Stimulated activated naive CD8-positive, alpha-beta T cell treated with anti-CD3 and anti-CD28 coated beads, Interleukin-15, amount 100 ng/mL, for 72 hours (primary cell): ENCODE data around the gene UBASH3A.
A peak's percentile ranks its signal among the peaks of the same experiment; 100 is the strongest.

ENCODE experiments used
- ATAC-seq: fragments of 150-1000 bp; cut with Tn5 transposase; 2 replicates; pipeline ENCODE4 v1.10.0; 2021; ENCODE audit warnings: mild to moderate bottlenecking, moderate library complexity
- DNase-seq, 2 donors: peaks; one replicate each; pipeline ENCODE4 v3.0.0; 2021 to 2022
- H3K27ac Mint-ChIP-seq, 2 donors: one replicate each; pipeline ENCODE4 v1.8.0; 2022; ENCODE audit warnings: mild to moderate bottlenecking in 2 of 2, mixed read lengths in 2 of 2, moderate library complexity in 2 of 2
- H3K27me3 Mint-ChIP-seq: one replicate; pipeline ENCODE4 v1.8.0; 2022; ENCODE audit warnings: mixed read lengths
- H3K4me1 Mint-ChIP-seq: one replicate; pipeline ENCODE4 v1.8.0; 2022; ENCODE audit warnings: mild to moderate bottlenecking, mixed read lengths
- H3K4me3 Mint-ChIP-seq, 2 donors: one replicate each; pipeline ENCODE4 v1.8.0; 2022; ENCODE audit warnings: mild to moderate bottlenecking in 2 of 2, mixed read lengths in 2 of 2, moderate library complexity in 1 of 2
- H3K9me3 Mint-ChIP-seq, 2 donors: one replicate each; pipeline ENCODE4 v1.8.0; 2022; ENCODE audit warnings: mixed read lengths in 2 of 2

UBASH3A gene

GRCh38 chr21:42367367-42368165 is 36.1 kb upstream of the UBASH3A start:
- Mint-ChIP-seq H3K27me3 (no peaks in the 10 kb centered on the region), H3K27ac (peak overlapping the region; percentile 75 to 93), H3K4me1 (peaks cover 70% of the 10 kb centered on the region), H3K4me3 (no peak overlapping the region), H3K9me3 (no peaks in the 10 kb centered on the region)
- no peak for ATAC-seq
- no peak for DNase-seq

- Mint-ChIP-seq H3K4me3 (no peak overlapping the region), H3K4me1 (peaks cover 73% of the 10 kb centered on the region), H3K27ac (peak overlapping the region in 1 of 2 donors; percentile 65), H3K27me3 (no peaks in the 10 kb centered on the region), H3K9me3 (no peaks in the 10 kb centered on the region)
- no peak for DNase-seq
- no peak for ATAC-seq
Observed at GRCh38 chr21:42369821-42370220, 33.9 kb upstream of the UBASH3A start.

- H3K9me3 Mint-ChIP-seq, result no peaks in the 10 kb centered on the region
- peak overlapping the region in 1 of 2 donors; percentile 11 for H3K4me3 Mint-ChIP-seq
- no peaks in the 10 kb centered on the region for H3K27me3 Mint-ChIP-seq
- DNase-seq, result no peak
- peaks cover 81% of the 10 kb centered on the region for H3K4me1 Mint-ChIP-seq
- ATAC-seq, result no peak
- H3K27ac Mint-ChIP-seq, result peak overlapping the region; percentile 42 to 48
Observed at GRCh38 chr21:42370894-42371654, 32.6 kb upstream of the UBASH3A start.

- Mint-ChIP-seq H3K9me3 (no peaks in the 10 kb centered on the region), H3K4me3 (peak overlapping the region; percentile 22 to 57), H3K27me3 (no peaks in the 10 kb centered on the region), H3K27ac (peak overlapping the region; percentile 65 to 77), H3K4me1 (peaks cover 85% of the 10 kb centered on the region)
- peak; percentile 74 for ATAC-seq
- DNase-seq, result peak; percentile 29 to 34
Observed at GRCh38 chr21:42373196-42373907, 30.4 kb upstream of the UBASH3A start.

- no peaks in the 10 kb centered on the region for H3K9me3 Mint-ChIP-seq
- DNase-seq, result no peak
- peak; percentile 3 for ATAC-seq
- H3K4me1 Mint-ChIP-seq, result peaks cover 83% of the 10 kb centered on the region
- no peaks in the 10 kb centered on the region for H3K27me3 Mint-ChIP-seq
- H3K27ac Mint-ChIP-seq, result peak overlapping the region in 1 of 2 donors; percentile 65
- H3K4me3 Mint-ChIP-seq, result peak overlapping the region in 1 of 2 donors; percentile 57
Observed at GRCh38 chr21:42373908-42374455, 29.7 kb upstream of the UBASH3A start.

- H3K9me3 Mint-ChIP-seq, result no peaks in the 10 kb centered on the region
- H3K4me3 Mint-ChIP-seq, result peak overlapping the region in 1 of 2 donors; percentile 57
- H3K27ac Mint-ChIP-seq, result no peak overlapping the region
- peaks cover 78% of the 10 kb centered on the region for H3K4me1 Mint-ChIP-seq
- DNase-seq (no peak), ATAC-seq (no peak)
- no peaks in the 10 kb centered on the region for H3K27me3 Mint-ChIP-seq
Observed at GRCh38 chr21:42374457-42374856, 29.2 kb upstream of the UBASH3A start.

- ATAC-seq, result no peak
- H3K9me3 Mint-ChIP-seq, result no peaks in the 10 kb centered on the region
- no peak for DNase-seq
- H3K4me3 Mint-ChIP-seq, result peak overlapping the region; percentile 44 to 85
- peaks cover 74% of the 10 kb centered on the region for H3K4me1 Mint-ChIP-seq
- peak overlapping the region; percentile 80 to 91 for H3K27ac Mint-ChIP-seq
- H3K27me3 Mint-ChIP-seq, result no peaks in the 10 kb centered on the region
Observed at GRCh38 chr21:42374864-42375499, 28.7 kb upstream of the UBASH3A start.

GRCh38 chr21:42375506-42375905 is 28.2 kb upstream of the UBASH3A start:
- no peak for ATAC-seq
- peak overlapping the region; percentile 44 to 85 for H3K4me3 Mint-ChIP-seq
- H3K9me3 Mint-ChIP-seq, result no peaks in the 10 kb centered on the region
- no peak for DNase-seq
- H3K27me3 Mint-ChIP-seq, result no peaks in the 10 kb centered on the region
- H3K4me1 Mint-ChIP-seq, result peaks cover 70% of the 10 kb centered on the region
- peak overlapping the region; percentile 80 to 91 for H3K27ac Mint-ChIP-seq

- H3K27me3 Mint-ChIP-seq, result no peaks in the 10 kb centered on the region
- H3K4me3 Mint-ChIP-seq, result no peak overlapping the region
- H3K9me3 Mint-ChIP-seq, result no peaks in the 10 kb centered on the region
- ATAC-seq (no peak), DNase-seq (no peak)
- H3K4me1 Mint-ChIP-seq, result peaks cover 65% of the 10 kb centered on the region
- peak overlapping the region in 1 of 2 donors; percentile 71 for H3K27ac Mint-ChIP-seq
Observed at GRCh38 chr21:42375966-42376337, 27.8 kb upstream of the UBASH3A start.

- peaks cover 60% of the 10 kb centered on the region for H3K4me1 Mint-ChIP-seq
- H3K4me3 Mint-ChIP-seq, result no peak overlapping the region
- no peak for DNase-seq
- ATAC-seq, result no peak
- H3K27ac Mint-ChIP-seq, result peak overlapping the region in 1 of 2 donors; percentile 71
- H3K9me3 Mint-ChIP-seq, result peaks cover 1% of the 10 kb centered on the region in 2 donors
- H3K27me3 Mint-ChIP-seq, result no peaks in the 10 kb centered on the region
Observed at GRCh38 chr21:42376338-42376982, 27.2 kb upstream of the UBASH3A start.

GRCh38 chr21:42377211-42377950 is 26.3 kb upstream of the UBASH3A start:
- Mint-ChIP-seq H3K27me3 (no peaks in the 10 kb centered on the region), H3K4me3 (no peak overlapping the region), H3K27ac (peak overlapping the region in 1 of 2 donors; percentile 71), H3K4me1 (peaks cover 52% of the 10 kb centered on the region), H3K9me3 (peaks cover 10% of the 10 kb centered on the region in 2 donors)
- no peak for ATAC-seq
- DNase-seq, result no peak

- DNase-seq (no peak), ATAC-seq (no peak)
- Mint-ChIP-seq H3K4me3 (no peak overlapping the region), H3K27ac (no peak overlapping the region), H3K9me3 (peaks cover 14 to 16% of the 10 kb centered on the region in 2 donors), H3K4me1 (peaks cover 48% of the 10 kb centered on the region), H3K27me3 (no peaks in the 10 kb centered on the region)
Observed at GRCh38 chr21:42377951-42378340, 25.8 kb upstream of the UBASH3A start.

GRCh38 chr21:42378418-42378817 is 25.3 kb upstream of the UBASH3A start:
- peaks cover 44% of the 10 kb centered on the region for H3K4me1 Mint-ChIP-seq
- no peaks in the 10 kb centered on the region for H3K27me3 Mint-ChIP-seq
- DNase-seq (no peak), ATAC-seq (no peak)
- H3K4me3 Mint-ChIP-seq, result no peak overlapping the region
- H3K9me3 Mint-ChIP-seq, result peaks cover 14 to 16% of the 10 kb centered on the region in 2 donors
- no peak overlapping the region for H3K27ac Mint-ChIP-seq
